OCI-LY7 (cell line): Measurements from ENCODE around the gene GBGT1.

ENCODE experiments used
- CTCF ChIP-seq: fragments of 200-600 bp; sonication (generic); conservative IDR thresholded peaks from 2 replicates; pipeline ENCODE4 v1.5.1; 2014; ENCODE audit warnings: mild to moderate bottlenecking, antibody characterized with exemption, low read length, moderate library complexity, mixed read lengths
- EZH2phosphoT487 ChIP-seq: fragments of 200-600 bp; sonication (generic); IDR thresholded peaks from 2 replicates; pipeline ENCODE4 v1.6.1; 2018; ENCODE audit warnings: low read depth, borderline replicate concordance, mild to moderate bottlenecking, mixed run types, antibody characterized with exemption, low read length, moderate library complexity, mixed read lengths

- no peak for TF ChIP-seq EZH2phosphoT487
- no peak for TF ChIP-seq CTCF
Observed at GRCh38 chr9:133142684-133143622, 20.8 kb downstream of the GBGT1 start.
